Endodermal cell (in vitro differentiated cells): Measurements from ENCODE around the gene PRDM5. TPM values are rescaled to one million over a fixed set of nuclear protein-coding genes. Genes with fewer than 3 reads are reported as not detected.

ENCODE experiments used
- DNase-seq: peaks from one replicate; pipeline ENCODE4 v3.0.0-alpha.2; 2017
- H3K27ac ChIP-seq: 2 replicates; pipeline ENCODE4 v1.5.1; 2013; ENCODE audit warnings: mild to moderate bottlenecking, low read depth, low read length, moderate library complexity
- H3K27me3 ChIP-seq: 2 replicates; pipeline ENCODE4 v1.6.1; 2013; ENCODE audit warnings: mild to moderate bottlenecking, low read length, moderate library complexity; ENCODE audit not compliant: insufficient read depth, control insufficient read depth, poor library complexity, severe bottlenecking
- H3K36me3 ChIP-seq: 2 replicates; pipeline ENCODE4 v1.7.0; 2013; ENCODE audit warnings: mild to moderate bottlenecking, low read length, moderate library complexity; ENCODE audit not compliant: control insufficient read depth, insufficient read depth
- H3K4me1 ChIP-seq: one replicate; pipeline ENCODE4 v1.7.0; 2013; ENCODE audit warnings: low read length; ENCODE audit not compliant: control insufficient read depth, insufficient read depth
- H3K4me3 ChIP-seq: 2 replicates; pipeline ENCODE4 v1.5.1; 2013; ENCODE audit warnings: mild to moderate bottlenecking, low read length, moderate library complexity
- H3K9ac ChIP-seq: 2 replicates; pipeline ENCODE4 v1.6.1; 2013; ENCODE audit warnings: mild to moderate bottlenecking, low read length, moderate library complexity; ENCODE audit not compliant: poor library complexity, severe bottlenecking; ENCODE audit errors: extremely low read depth
- H3K9me3 ChIP-seq: 2 replicates; pipeline ENCODE4 v1.6.1; 2013; ENCODE audit warnings: mild to moderate bottlenecking, low read length, moderate library complexity; ENCODE audit not compliant: control insufficient read depth
- H3K27ac Mint-ChIP-seq: 2 replicates; pipeline ENCODE4 v1.8.0; 2020; ENCODE audit warnings: mixed read lengths
- H3K27me3 Mint-ChIP-seq: 2 replicates; pipeline ENCODE4 v1.8.0; 2021; ENCODE audit warnings: mild to moderate bottlenecking, mixed read lengths; ENCODE audit not compliant: insufficient read depth
- H3K36me3 Mint-ChIP-seq: 2 replicates; pipeline ENCODE4 v1.8.0; 2020; ENCODE audit warnings: low read depth, mixed read lengths
- H3K4me1 Mint-ChIP-seq: 2 replicates; pipeline ENCODE4 v1.8.0; 2020; ENCODE audit warnings: mixed read lengths
- H3K4me3 Mint-ChIP-seq: 2 replicates; pipeline ENCODE4 v1.8.0; 2020; ENCODE audit warnings: mild to moderate bottlenecking, moderate library complexity, mixed read lengths
- H3K9me3 Mint-ChIP-seq: 2 replicates; pipeline ENCODE4 v1.8.0; 2020; ENCODE audit warnings: mild to moderate bottlenecking, mixed read lengths
- CTCF ChIP-seq: fragments of 200-600 bp; sonication (generic); conservative IDR thresholded peaks from 2 replicates; pipeline ENCODE4 v1.5.0; 2021; ENCODE audit warnings: antibody characterized with exemption, mild to moderate bottlenecking
- WGBS, 2 experiments: methylation state at CpG; one replicate each; pipeline versions ENCODE4 v1.1.5 to v1.1.7; 2013; ENCODE audit warnings: missing lambda C conversion rate in 2 of 2, mixed read lengths in 1 of 2; ENCODE audit not compliant: insufficient coverage in 1 of 2, insufficient read length in 1 of 2; 5-methylcytosine and 5-hydroxymethylcytosine counted together
- total RNA-seq, 2 donors: library from RNA; stranded (reverse); fragmentation: NEBNext Ultra II Directional in 1 of 2; extraction: Animal tissue kit (Norgen Biotek cat#: 25700) in 1 of 2; gene quantifications; 2 replicates in 1 of 2; 3 replicates in 1 of 2; pipeline ENCODE4 v1.2.1, GENCODE V29; 2021

PRDM5 gene
- total RNA-seq, 2 donors from 2014 or later = 18.3 to 19.1 TPM

GRCh38 chr4:120948382-120948781 lies 25.9 kb upstream of the PRDM5 start:
- no peak for TF ChIP-seq CTCF
- Mint-ChIP-seq H3K27ac (no peak overlapping the region), H3K4me1 (no peaks in the 10 kb centered on the region), H3K4me3 (no peak overlapping the region), H3K36me3 (no peaks in the 10 kb centered on the region), H3K9me3 (peaks cover 54% of the 10 kb centered on the region), H3K27me3 (no peaks in the 10 kb centered on the region)
- peaks cover 6% of the 10 kb centered on the region for H3K9me3 ChIP-seq
- H3K4me1 ChIP-seq = no peaks in the 10 kb centered on the region
- no peaks in the 10 kb centered on the region for H3K27me3 ChIP-seq
- H3K4me3 ChIP-seq = no peak overlapping the region
- 85 to 100% methylated on average over 1 to 4 of the region's 4 CpGs for WGBS, 2 experiments
- H3K27ac ChIP-seq = no peak overlapping the region
- no peak overlapping the region for H3K9ac ChIP-seq
- peak; percentile 52 for DNase-seq
- H3K36me3 ChIP-seq = no peaks in the 10 kb centered on the region

- no peak for TF ChIP-seq CTCF
- no peaks in the 10 kb centered on the region for H3K27me3 Mint-ChIP-seq
- no peak overlapping the region for H3K4me3 Mint-ChIP-seq
- H3K27ac Mint-ChIP-seq = no peak overlapping the region
- peaks cover 13% of the 10 kb centered on the region for H3K9me3 Mint-ChIP-seq
- H3K4me1 ChIP-seq = no peaks in the 10 kb centered on the region
- 92 to 95% methylated on average over 2 to 3 of the region's 3 CpGs for WGBS, 2 experiments
- H3K9ac ChIP-seq = no peak overlapping the region
- H3K4me3 ChIP-seq = no peak overlapping the region
- H3K27ac ChIP-seq = no peak overlapping the region
- DNase-seq = no peak
- H3K27me3 ChIP-seq = no peaks in the 10 kb centered on the region
- no peaks in the 10 kb centered on the region for H3K9me3 ChIP-seq
- no peaks in the 10 kb centered on the region for H3K4me1 Mint-ChIP-seq
- no peaks in the 10 kb centered on the region for H3K36me3 ChIP-seq
- H3K36me3 Mint-ChIP-seq = no peaks in the 10 kb centered on the region
Observed at GRCh38 chr4:120942776-120943175, 20.2 kb upstream of the PRDM5 start.

- H3K9ac ChIP-seq = no peak overlapping the region
- DNase-seq = no peak
- no peak overlapping the region for H3K4me3 ChIP-seq
- H3K9me3 Mint-ChIP-seq = peaks cover 1% of the 10 kb centered on the region
- H3K36me3 ChIP-seq = no peaks in the 10 kb centered on the region
- H3K4me3 Mint-ChIP-seq = no peak overlapping the region
- peak; percentile 25 for TF ChIP-seq CTCF
- no peaks in the 10 kb centered on the region for H3K36me3 Mint-ChIP-seq
- H3K4me1 Mint-ChIP-seq = no peaks in the 10 kb centered on the region
- no peaks in the 10 kb centered on the region for H3K4me1 ChIP-seq
- no peaks in the 10 kb centered on the region for H3K27me3 ChIP-seq
- H3K27ac ChIP-seq = no peak overlapping the region
- 85 to 91% methylated on average over 2 of the region's 2 CpGs for WGBS, 2 experiments
- no peak overlapping the region for H3K27ac Mint-ChIP-seq
- no peaks in the 10 kb centered on the region for H3K9me3 ChIP-seq
- no peaks in the 10 kb centered on the region for H3K27me3 Mint-ChIP-seq
Observed at GRCh38 chr4:120940547-120940946, 18.0 kb upstream of the PRDM5 start.
